MCF 10A (cell line): Measurements from ENCODE around the gene CSPG5. TPM values are rescaled to one million over a fixed set of nuclear protein-coding genes. Genes with fewer than 3 reads are reported as not detected.

Source experiments
- BruUV-seq: library from RNA; stranded (reverse); fragments of 400-500 nt; replicated peaks from 2 replicates; lab custom pipeline; 2021; lab: Mats Ljungman, UMichigan
- CTCF ChIA-PET: fragments of 300-600 bp; sonication (Branson Sonifier 250); formaldehyde crosslinking; extraction: SDS; loops from one replicate; lab custom pipeline; 2021; ENCODE audit warnings: antibody characterized with exemption, inconsistent platforms; lab: Yijun Ruan, JAX
- POLR2A ChIA-PET: fragments of 300-600, 350-650 bp; sonication (Branson Sonifier 250); formaldehyde crosslinking; extraction: SDS; loops from one replicate; lab custom pipeline; 2020; ENCODE audit warnings: antibody characterized with exemption, inconsistent platforms; lab: Yijun Ruan, JAX
- DNase-seq: peaks from one replicate; pipeline ENCODE4 v3.0.0-alpha.2; 2018; ENCODE audit not compliant: unreplicated experiment
- H3K27ac Mint-ChIP-seq: one replicate; pipeline ENCODE4 v1.8.0; 2022; ENCODE audit warnings: mild to moderate bottlenecking, low read depth, mixed read lengths; ENCODE audit not compliant: unreplicated experiment
- H3K27me3 Mint-ChIP-seq: one replicate; pipeline ENCODE4 v1.8.0; 2022; ENCODE audit warnings: mixed read lengths; ENCODE audit not compliant: insufficient read depth, unreplicated experiment
- H3K36me3 Mint-ChIP-seq: one replicate; pipeline ENCODE4 v1.8.0; 2022; ENCODE audit warnings: mild to moderate bottlenecking, moderate library complexity, mixed read lengths; ENCODE audit not compliant: insufficient read depth, unreplicated experiment
- H3K4me1 Mint-ChIP-seq: one replicate; pipeline ENCODE4 v1.8.0; 2022; ENCODE audit warnings: mixed read lengths; ENCODE audit not compliant: insufficient read depth, unreplicated experiment
- H3K4me3 Mint-ChIP-seq: one replicate; pipeline ENCODE4 v1.8.0; 2022; ENCODE audit warnings: mild to moderate bottlenecking, moderate library complexity, mixed read lengths; ENCODE audit not compliant: unreplicated experiment
- H3K9me3 Mint-ChIP-seq: one replicate; pipeline ENCODE4 v1.8.0; 2022; ENCODE audit warnings: mixed read lengths; ENCODE audit not compliant: unreplicated experiment
- CTCF ChIP-seq: fragments of 200-600 bp; IDR thresholded peaks from one replicate; pipeline ENCODE4 v1.8.0; 2022; ENCODE audit warnings: antibody characterized with exemption, mild to moderate bottlenecking; ENCODE audit not compliant: unreplicated experiment
- intact Hi-C: fragments of 100-400 bp; cut with micrococcal nuclease; formaldehyde crosslinking; loops from 2 replicates; pipeline ENCODE4 v1.14.1; 2022
- total RNA-seq: library from RNA; stranded (reverse); gene quantifications from 2 replicates; pipeline ENCODE4 v1.2.3, GENCODE V29; 2022

CSPG5 gene
- total RNA-seq, 1 experiment from 2014 or later: 0.44 TPM

- Mint-ChIP-seq H3K4me3 (no peak overlapping the region), H3K36me3 (no peaks in the 10 kb centered on the region), H3K27ac (no peak overlapping the region), H3K4me1 (no peaks in the 10 kb centered on the region), H3K27me3 (peaks cover 25% of the 10 kb centered on the region), H3K9me3 (no peaks in the 10 kb centered on the region)
- POLR2A ChIA-PET: interaction anchor here (0.6 to 1.4 kb wide), 3 partner anchors 38 to 1740 kb away, joined by 3 read pairs; no protein-coding TSS in a partner anchor
- intact Hi-C loops: no loop called here
- CTCF ChIA-PET: interaction anchor here (0.6 to 1.0 kb wide), 3 partner anchors 38 to 796 kb away, joined by 3 to 5 read pairs (median 5); no protein-coding TSS in a partner anchor
- no TSS peak for BruUV-seq
- no peak for DNase-seq
- TF ChIP-seq CTCF: no peak
Measured at GRCh38 chr3:47571391-47572175, 7.1 kb downstream of the CSPG5 start.

- Mint-ChIP-seq H3K36me3 (no peaks in the 10 kb centered on the region), H3K4me3 (no peak overlapping the region), H3K27ac (no peak overlapping the region), H3K9me3 (no peaks in the 10 kb centered on the region), H3K27me3 (peaks cover 25% of the 10 kb centered on the region), H3K4me1 (no peaks in the 10 kb centered on the region)
- CTCF ChIA-PET: interaction anchor here (1.0 kb wide), 1 partner anchor 47 kb away, joined by 4 read pairs; no protein-coding TSS in a partner anchor
- intact Hi-C loops: no loop called here
- TF ChIP-seq CTCF: no peak
- BruUV-seq: no TSS peak
- no peak for DNase-seq
- POLR2A ChIA-PET: no interaction called here
Measured at GRCh38 chr3:47568901-47569300, 9.8 kb downstream of the CSPG5 start.

- no TSS peak for BruUV-seq
- Mint-ChIP-seq H3K4me3 (no peak overlapping the region), H3K9me3 (no peaks in the 10 kb centered on the region), H3K27me3 (peaks cover 14% of the 10 kb centered on the region), H3K4me1 (no peaks in the 10 kb centered on the region), H3K36me3 (no peaks in the 10 kb centered on the region), H3K27ac (no peak overlapping the region)
- ChIA-PET POLR2A (no interaction called here), CTCF (no interaction called here)
- intact Hi-C loops: no loop called here
- DNase-seq: no peak
- no peak for TF ChIP-seq CTCF
Measured at GRCh38 chr3:47567149-47567548, 11.5 kb downstream of the CSPG5 start.

GRCh38 chr3:47566667-47567066 lies 12.0 kb downstream of the CSPG5 start:
- BruUV-seq: no TSS peak

More at GRCh38 chr3:47566667-47567066, 12.0 kb downstream of the CSPG5 start:
- Mint-ChIP-seq H3K27me3 (peaks cover 9% of the 10 kb centered on the region), H3K4me1 (no peaks in the 10 kb centered on the region), H3K36me3 (no peaks in the 10 kb centered on the region), H3K4me3 (no peak overlapping the region), H3K9me3 (no peaks in the 10 kb centered on the region), H3K27ac (no peak overlapping the region)
- TF ChIP-seq CTCF: no peak
- no peak for DNase-seq
- intact Hi-C loops: no loop called here
- ChIA-PET POLR2A (no interaction called here), CTCF (no interaction called here)
